GM19452 (cell line): Measurements from ENCODE around the gene UMODL1.
A peak's percentile ranks its signal among the peaks of the same experiment; 100 is the strongest.

Source experiments
- ATAC-seq: cut with Tn5 transposase; IDR thresholded peaks from one replicate; pipeline ENCODE4 v1.9.1; 2021; ENCODE audit not compliant: unreplicated experiment

The UMODL1 gene

DNA sequence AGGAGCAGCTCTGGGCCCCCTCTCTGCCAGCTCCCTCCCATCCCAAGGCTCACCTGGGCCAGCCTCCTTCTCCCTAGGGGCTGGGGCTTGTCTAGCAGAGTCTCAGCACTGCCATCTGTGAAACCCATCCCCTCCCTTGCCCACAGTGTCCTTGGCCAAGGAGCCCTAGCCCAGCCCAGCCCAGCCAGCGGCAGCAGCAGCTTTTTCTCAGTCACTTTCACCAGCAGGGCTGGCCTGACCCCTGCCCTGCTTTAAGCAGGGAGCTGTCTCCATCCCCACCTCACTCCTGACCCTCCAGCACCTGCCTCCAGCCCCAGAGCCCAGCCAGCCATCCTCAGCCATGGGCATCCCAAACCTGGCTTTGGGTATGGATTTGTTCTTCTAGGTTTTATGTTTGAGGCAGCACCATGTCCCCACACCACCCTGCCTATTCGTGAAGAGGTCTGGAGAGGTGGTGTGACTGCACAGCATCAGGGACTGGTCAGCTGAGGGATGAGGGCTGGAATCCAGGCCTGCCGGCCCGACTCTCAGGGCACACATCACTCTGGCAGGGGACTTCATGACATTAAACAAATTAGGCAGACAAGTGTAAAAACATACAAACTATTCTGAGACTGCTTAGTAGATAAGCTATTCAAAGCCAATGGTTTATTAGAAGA is 111.7 kb downstream of the UMODL1 start:
- no peak for ATAC-seq

DNA sequence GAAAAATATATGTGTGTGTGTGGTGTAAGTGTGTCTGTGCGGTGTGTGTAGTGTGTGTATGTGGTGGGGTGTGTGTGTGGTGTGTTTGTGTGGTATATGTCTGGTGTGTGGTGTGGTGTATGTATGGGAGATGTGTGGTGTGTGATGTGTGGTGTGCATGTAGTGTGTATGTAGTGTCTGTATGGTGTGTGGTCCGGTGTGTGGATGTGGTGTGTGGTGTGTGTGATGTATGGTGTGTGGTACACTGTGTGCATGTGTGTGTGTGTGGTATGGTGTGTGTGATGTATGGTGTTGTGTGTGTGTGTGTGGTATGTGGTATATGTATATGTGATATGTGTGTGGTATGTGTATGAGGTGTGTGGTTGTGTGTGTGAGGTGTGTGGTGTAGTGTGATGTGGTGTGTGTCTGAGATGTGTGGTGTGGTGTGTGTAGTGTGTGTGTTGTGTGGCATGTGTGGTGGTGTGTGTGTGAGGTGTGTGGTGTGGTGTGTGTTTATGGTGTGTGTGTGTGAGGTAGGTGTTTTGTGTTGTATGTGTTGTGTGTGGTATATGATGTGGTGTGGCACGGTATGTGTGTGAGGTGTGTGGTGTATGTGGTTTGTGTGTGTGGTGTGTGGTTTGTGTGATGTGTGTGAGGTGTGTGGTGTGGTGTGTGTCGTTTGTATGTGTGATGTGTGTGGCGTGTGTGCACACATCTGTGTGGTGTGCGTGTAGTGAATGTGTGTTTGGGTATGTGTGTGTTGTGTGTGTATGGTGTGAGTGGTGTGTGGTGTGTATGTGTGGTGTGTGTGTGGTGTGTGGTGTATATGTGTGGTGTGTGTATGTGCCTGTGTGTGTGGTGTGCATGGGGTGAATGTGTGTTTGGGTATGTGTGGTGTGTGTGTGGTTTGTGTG is 112.5 kb downstream of the UMODL1 start:
- no peak for ATAC-seq

DNA sequence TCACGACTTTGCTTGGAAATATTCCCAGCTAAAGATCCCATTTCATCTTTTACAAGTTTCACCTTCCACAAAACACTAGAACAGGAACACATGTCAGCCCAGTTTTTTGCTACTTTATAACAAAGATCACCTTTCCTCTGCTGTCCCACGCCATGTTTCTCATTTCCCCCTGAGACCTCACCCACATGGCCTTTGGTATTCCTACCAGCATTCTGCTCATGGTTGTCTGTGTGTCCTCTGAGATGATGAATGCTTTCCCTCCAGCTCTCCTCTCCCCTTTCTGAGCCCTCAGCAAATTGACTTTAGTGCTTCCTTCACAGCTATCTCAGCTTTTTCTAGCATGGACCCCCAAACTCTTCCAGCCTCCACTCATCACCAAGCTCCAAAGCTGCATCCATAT is 115.5 kb downstream of the UMODL1 start:
- ATAC-seq: no peak

DNA sequence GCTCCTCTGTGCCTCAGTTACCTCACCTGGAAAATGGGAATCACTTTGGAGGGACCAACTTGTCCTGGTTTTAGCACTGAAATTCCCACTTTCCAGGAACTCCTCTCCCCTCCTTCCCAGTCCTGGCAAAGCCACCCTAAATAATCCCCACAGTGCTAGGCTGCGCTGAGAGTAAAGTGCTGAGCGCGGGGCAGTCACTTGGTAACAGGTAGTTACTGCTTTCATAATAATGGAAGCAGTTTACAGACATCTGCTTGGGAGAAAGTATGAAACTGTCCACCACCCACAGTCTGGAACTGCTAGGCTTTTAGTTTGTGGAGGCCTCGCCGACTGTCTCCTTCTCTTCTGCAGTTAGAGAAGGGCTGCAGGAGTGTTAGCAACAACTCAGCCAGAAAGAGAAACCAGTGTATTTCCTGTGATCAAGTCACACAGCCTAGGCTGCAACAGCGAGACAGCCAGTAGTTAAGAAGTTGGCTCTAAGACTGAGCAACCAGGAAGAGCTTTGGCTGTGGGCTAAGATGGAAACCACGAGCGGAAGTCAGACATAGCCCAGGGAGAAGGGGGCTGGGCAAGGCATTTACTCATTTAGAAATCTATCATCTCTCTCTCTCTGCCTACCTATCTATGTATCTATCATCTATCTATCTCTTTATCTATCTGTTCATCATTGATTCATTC is 117.0 kb downstream of the UMODL1 start:
- ATAC-seq: peak; percentile 98

DNA sequence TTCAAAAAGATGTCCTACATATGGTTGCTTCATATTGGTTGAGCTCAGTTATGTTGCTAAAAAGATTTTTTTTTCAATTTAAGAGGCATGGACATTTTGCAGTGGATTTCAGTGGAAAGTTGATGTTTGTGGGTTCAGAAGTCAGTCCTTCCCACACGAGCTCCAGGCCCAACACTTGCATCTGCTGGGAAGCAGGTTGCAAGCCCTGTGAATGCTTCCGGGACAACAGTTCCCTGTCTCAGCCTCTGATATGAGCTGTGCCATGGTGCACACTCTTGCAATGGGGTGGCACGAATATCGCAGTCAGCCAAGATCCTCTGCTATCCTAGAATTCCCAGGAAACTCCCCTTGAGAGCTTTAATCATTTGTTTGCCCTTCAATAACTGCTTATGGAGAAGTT is 117.5 kb downstream of the UMODL1 start:
- no peak for ATAC-seq

DNA sequence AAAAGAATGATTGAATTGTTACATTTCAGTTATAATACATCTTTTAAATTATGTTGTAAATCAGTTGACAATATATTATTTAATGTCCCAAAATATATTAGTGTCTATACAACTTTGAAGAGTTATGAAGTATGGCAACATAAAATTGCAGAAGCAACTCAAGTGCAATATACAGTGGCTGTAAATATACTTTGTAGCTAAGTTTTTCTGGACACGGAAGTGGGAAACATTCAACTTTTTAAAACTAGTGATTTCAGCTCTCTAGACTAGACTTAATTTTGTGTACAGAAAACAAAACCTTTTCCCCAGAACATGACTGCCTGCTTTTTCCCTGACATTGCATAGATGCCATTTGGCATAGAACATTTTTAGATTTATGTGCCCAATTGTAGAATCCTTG is 118.3 kb downstream of the UMODL1 start:
- ATAC-seq: no peak

DNA sequence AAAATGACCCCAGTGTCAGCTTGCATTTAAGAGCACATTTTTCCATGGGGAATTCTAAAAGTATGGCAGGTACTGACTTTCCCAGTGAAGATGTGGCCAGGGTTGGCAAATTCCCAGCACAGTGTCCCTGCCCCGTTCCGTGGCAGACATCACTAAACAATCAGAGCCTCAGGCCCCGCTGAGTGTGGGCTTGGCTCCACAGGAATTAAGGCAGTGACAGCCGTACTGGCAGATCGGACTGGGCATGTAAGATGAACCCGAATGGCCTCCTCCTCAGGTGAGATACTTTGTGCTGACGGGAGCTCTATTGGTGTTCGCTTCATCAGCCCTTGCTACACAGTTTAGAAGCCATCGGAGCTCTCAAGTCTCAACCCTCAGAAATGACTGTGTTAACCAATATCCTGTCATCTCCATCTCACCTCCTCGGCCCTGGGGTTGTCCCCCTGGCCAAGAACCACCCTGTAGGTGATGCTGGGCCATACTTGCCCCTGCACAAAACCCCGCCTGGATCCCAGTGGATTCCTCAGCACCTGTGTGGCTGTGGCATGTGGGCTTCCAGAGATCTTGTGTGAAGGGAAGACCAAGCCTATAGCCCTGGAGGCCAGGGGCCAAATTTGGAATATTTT is 118.9 kb downstream of the UMODL1 start:
- no peak for ATAC-seq

DNA sequence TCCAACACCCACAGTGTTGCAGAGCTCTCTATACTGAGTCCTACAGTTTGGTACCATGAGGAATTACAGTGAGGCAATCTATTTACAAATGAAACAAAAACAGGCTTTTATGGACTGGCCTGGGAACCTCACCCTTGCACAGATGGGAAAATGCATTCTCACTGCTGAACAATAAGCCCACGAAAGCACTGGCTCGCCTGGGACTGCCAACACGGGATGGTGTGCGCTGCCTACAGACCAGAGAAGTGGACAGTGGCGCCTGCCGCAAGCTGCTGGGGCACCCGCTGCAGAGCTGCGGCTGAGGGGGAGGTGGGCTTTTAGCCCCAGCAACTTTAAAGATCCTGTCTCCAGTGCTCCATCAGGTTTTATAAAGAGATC is 119.4 kb downstream of the UMODL1 start:
- no peak for ATAC-seq

DNA sequence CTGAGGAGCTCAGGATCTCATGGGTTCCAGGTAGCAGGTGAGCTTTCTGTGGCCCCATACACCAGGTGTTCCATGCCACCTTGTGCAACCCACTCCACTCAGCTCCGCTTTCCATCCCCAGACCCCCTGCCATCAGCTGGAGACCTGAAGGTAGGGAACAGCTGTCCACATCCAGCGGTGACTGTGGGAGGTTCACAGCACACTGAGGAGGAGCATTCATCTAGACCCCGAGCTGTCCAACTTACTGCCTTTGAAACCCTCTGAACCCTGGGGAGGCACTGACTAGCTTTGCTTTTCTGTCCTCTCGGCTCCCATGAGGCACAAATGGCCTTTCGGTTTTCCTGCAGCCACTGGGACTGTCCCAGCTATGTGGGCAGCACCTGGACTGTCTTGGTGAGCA is 119.9 kb downstream of the UMODL1 start:
- no peak for ATAC-seq

DNA sequence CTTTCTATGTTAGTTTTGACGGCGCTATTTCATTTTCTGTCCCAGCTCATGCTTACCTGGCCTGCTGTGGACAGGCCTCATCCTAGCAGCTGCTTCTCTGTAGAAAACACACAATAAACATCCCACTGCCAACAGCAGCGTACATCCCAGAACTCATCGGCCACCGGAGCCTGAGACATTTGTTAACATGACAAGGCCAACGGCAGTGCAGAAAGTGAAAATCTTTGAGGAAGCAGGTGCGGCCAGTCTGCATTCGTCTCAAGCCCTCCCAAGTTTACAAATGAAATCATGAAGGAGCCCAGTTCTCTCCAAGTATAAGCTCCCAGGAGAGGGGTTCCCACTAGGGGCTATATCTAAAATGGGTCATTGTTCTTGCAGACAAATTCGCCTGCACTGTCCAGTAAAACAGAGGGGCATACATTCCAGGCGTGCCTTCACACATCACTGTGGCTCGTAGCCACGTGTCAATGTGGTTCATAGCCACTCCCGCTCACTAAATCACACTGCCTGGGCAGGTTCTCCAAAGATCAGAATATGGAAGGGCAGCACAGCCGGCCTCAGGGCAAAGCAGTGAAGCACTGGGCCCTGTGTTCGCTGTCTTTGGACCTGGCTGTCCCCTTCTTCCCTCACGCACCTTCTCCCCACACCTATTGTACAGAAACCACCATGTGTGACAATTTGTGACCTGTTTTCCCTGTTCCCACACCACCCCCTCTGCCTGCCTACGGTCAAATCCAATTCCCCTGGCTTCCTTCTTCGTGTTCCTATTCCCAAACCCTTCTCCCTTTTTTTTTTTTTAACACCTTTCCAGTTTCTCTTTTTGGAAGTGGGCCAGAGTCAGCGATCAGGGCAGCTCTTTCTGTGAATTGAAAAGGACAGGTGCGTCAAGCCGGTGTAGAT is 120.8 kb downstream of the UMODL1 start:
- no peak for ATAC-seq
